Effector memory CD4-positive, alpha-beta T cell (primary cell): ENCODE results near the gene NLGN1.

Experiments
- DNase-seq, 3 donors: peaks; one replicate each; pipeline ENCODE4 v3.0.0-alpha.2; 2020
- H3K27ac ChIP-seq: 2 replicates; pipeline ENCODE4 v1.7.0; 2013; ENCODE audit warnings: mild to moderate bottlenecking, low read length, moderate library complexity; ENCODE audit not compliant: insufficient read depth, poor library complexity, severe bottlenecking
- H3K27me3 ChIP-seq: replicated peaks from 2 replicates; pipeline ENCODE4 v1.7.0; 2013; ENCODE audit warnings: mild to moderate bottlenecking, low read length; ENCODE audit not compliant: insufficient read depth, control insufficient read depth, poor library complexity, severe bottlenecking
- H3K36me3 ChIP-seq: 2 replicates; pipeline ENCODE4 v1.7.0; 2013; ENCODE audit warnings: mild to moderate bottlenecking, low read length, moderate library complexity; ENCODE audit not compliant: control insufficient read depth, insufficient read depth
- H3K4me1 ChIP-seq: 2 replicates; pipeline ENCODE4 v1.7.0; 2013; ENCODE audit warnings: low read length, mild to moderate bottlenecking; ENCODE audit not compliant: control insufficient read depth, insufficient read depth, poor library complexity, severe bottlenecking
- H3K4me3 ChIP-seq: 2 replicates; pipeline ENCODE4 v1.7.0; 2013; ENCODE audit warnings: low read length, low read depth, mild to moderate bottlenecking; ENCODE audit not compliant: insufficient read depth, poor library complexity, severe bottlenecking
- H3K9me3 ChIP-seq: 2 replicates; pipeline ENCODE4 v1.7.0; 2013; ENCODE audit warnings: mild to moderate bottlenecking, low read length, moderate library complexity; ENCODE audit not compliant: control insufficient read depth

NLGN1 gene

DNA sequence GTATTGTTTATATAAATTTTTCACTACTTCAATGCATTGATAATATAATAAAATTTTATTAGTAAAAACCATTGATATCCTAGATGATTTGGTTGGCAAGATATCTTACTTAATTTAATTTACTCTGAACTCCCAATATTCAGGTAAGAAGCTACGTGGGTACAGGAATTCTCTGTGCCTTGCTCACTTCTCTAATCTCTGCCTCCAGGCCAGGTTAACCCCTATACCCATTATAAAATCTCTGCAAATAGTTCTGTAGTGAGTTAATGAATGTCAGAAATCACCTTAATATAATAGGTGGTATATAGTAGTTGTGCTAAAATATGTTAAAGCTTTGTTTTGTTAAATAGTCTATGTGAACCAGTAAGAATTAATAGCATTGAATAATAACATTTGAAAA lies 465.2 kb downstream of the NLGN1 start:
- Histone ChIP-seq H3K27me3 (no peaks in the 10 kb centered on the region), H3K9me3 (no peaks in the 10 kb centered on the region)

DNA sequence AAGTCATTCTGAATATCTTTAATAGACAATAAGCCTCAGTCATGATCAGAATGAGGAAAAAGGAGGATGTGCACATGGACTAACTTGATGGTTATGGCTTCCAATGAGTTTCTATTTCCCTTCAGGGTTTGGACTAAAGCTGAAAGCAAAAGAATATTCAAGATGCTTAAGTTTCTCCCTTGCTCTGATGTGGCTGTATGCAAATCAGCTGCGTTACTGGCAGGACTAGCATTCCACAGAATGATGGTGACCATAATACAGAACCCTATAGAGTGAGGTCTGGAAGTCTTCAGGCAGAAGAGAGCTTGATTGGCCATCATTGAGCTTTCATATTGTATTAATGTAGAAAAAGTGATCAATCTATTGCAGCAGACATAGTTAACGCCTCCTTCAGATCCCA lies 466.0 kb downstream of the NLGN1 start:
- no peak overlapping the region for H3K4me3 ChIP-seq
- H3K27me3 ChIP-seq: no peaks in the 10 kb centered on the region
- no peaks in the 10 kb centered on the region for H3K36me3 ChIP-seq
- H3K9me3 ChIP-seq: no peaks in the 10 kb centered on the region
- no peak for DNase-seq
- no peaks in the 10 kb centered on the region for H3K4me1 ChIP-seq
- no peak overlapping the region for H3K27ac ChIP-seq

More for the DNA sequence above, 465.2 kb downstream of the NLGN1 start:
- no peak for DNase-seq
- no peak overlapping the region for H3K27ac ChIP-seq
- H3K4me3 ChIP-seq: no peak overlapping the region
- no peaks in the 10 kb centered on the region for H3K36me3 ChIP-seq
- H3K4me1 ChIP-seq: no peaks in the 10 kb centered on the region

DNA sequence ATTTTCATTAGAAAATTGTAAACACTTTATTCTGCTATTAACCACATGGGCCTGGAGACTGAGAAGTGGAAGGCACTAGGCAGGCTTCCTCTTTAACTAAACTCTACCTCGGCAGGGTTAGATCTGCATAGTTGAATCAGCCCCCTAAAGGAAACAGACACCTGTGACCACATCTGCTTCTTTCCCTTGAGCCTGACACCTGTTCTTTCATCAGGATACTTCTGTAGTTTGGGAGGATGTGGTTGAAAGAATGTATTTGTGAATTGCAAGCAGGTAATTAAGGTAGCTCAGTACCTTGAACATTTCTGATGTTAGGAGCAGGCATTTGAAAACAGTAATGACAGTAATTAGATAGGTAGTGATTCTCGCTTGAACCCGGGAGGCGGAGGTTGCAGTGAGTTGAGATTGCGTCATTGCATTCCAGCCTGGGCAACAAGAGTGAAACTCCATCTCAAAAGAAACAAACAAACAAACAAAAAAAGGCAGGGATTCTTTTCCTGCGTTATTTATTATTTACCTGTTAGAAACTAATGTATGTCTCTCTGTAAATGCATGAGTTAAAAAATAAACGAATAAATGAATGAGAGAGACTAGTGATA lies 468.5 kb downstream of the NLGN1 start:
- Histone ChIP-seq H3K27ac (no peak overlapping the region), H3K36me3 (no peaks in the 10 kb centered on the region), H3K27me3 (no peaks in the 10 kb centered on the region), H3K9me3 (no peaks in the 10 kb centered on the region), H3K4me3 (no peak overlapping the region), H3K4me1 (no peaks in the 10 kb centered on the region)
- no peak for DNase-seq

DNA sequence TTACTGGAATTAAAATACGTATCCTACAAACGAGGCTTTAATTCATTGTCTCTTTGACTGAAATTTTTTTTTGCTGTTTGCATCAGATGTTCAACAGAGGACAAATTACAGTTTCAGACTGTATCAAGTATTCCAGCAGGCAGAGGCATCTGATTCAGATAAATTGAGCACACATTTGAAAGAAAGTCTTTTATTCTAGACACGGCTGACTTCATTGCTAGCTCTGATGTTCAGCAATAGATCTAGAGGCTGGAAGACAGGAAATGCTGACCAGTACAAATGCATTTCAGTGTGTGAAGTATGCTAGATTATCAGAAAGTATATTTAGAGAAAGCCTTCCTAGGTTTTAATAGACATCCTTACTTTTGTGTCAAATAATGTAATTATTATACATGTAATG lies 472.2 kb downstream of the NLGN1 start:
- H3K27ac ChIP-seq: no peak overlapping the region
- H3K9me3 ChIP-seq: no peaks in the 10 kb centered on the region
- no peak for DNase-seq
- no peaks in the 10 kb centered on the region for H3K27me3 ChIP-seq
- H3K36me3 ChIP-seq: no peaks in the 10 kb centered on the region
- no peaks in the 10 kb centered on the region for H3K4me1 ChIP-seq
- no peak overlapping the region for H3K4me3 ChIP-seq

DNA sequence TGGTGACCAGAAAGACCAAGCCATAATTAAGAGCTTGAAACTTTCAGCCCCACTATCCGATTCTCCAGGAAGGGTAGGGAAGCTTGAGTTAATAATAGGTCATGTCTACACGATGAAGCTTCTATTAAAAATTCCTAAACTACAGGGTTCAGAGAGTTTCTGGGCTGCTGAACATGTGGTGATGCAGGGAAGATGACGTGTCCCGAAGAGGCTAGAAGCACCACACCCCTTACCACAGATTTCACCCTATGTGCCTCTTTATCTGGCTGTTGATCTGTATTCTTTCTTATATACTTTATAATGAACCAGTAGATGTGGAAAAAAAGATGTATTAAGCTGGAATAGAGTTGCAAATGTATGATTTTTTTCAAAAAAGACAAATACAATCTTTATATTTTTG lies 473.4 kb downstream of the NLGN1 start:
- Histone ChIP-seq H3K36me3 (no peaks in the 10 kb centered on the region), H3K4me1 (no peaks in the 10 kb centered on the region), H3K27ac (no peak overlapping the region), H3K9me3 (no peaks in the 10 kb centered on the region), H3K27me3 (no peaks in the 10 kb centered on the region), H3K4me3 (no peak overlapping the region)
- no peak for DNase-seq

DNA sequence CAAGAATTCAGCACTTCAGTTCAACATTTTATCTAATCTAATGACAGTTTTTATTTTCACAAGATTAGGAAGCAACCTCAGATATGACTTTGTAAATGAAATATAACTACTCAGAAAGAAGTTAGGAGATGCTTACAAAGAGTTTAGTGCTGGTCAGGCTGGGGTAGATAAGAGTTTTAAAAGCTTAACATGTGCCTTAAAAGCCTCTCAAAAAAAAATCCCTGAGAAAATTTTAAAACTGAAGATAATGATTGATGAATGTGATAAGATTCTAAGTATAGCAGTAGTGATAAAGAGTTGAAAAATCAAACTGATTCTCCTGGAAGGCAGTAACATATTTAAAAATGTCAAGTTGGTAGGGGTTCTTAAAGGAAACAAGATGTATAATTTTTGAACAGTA lies 478.2 kb downstream of the NLGN1 start:
- Histone ChIP-seq H3K36me3 (no peaks in the 10 kb centered on the region), H3K27ac (no peak overlapping the region), H3K4me3 (no peak overlapping the region), H3K27me3 (no peaks in the 10 kb centered on the region), H3K4me1 (no peaks in the 10 kb centered on the region), H3K9me3 (no peaks in the 10 kb centered on the region)
- no peak for DNase-seq

DNA sequence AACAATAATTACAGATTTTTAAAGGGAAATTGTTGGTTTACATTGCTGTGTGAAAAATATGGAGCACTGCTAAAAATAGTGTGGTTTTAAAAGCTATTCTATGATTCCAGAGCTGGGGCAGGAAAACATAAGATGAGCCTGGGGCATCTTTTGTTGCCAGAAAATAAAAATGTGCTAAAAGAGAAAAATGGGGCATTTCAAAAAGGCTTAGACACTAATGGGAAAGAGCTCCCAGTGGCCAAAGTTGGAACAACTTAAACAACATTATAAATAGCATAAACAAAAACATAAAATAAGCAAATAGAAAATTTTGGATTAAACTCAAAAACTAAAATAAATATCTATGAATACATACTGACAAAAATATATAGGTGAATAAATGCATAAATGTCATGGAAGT lies 478.9 kb downstream of the NLGN1 start:
- no peaks in the 10 kb centered on the region for H3K4me1 ChIP-seq
- H3K27ac ChIP-seq: no peak overlapping the region
- no peaks in the 10 kb centered on the region for H3K36me3 ChIP-seq
- no peak for DNase-seq
- no peaks in the 10 kb centered on the region for H3K9me3 ChIP-seq
- H3K27me3 ChIP-seq: no peaks in the 10 kb centered on the region
- H3K4me3 ChIP-seq: no peak overlapping the region

DNA sequence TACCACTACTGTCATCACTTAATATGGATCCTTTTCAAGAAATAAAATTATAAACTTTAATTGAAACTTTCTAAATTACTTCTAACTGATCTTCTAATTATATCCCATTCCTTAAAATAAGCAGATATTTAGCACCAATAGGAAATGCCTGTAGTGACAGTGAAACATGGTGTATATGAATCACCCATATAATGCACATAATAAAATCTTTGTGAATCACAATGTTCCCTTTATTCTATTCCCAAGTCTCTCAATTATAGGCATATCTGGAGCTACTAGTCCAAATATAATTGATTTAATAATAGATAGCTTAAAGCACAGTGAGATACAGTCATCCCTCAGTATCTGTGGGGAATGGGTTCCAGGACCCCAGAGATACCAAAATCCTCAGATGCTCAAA lies 490.3 kb downstream of the NLGN1 start:
- no peak for DNase-seq
- no peaks in the 10 kb centered on the region for H3K9me3 ChIP-seq
- H3K4me1 ChIP-seq: no peaks in the 10 kb centered on the region
- H3K27me3 ChIP-seq: no peaks in the 10 kb centered on the region
- no peak overlapping the region for H3K4me3 ChIP-seq
- H3K27ac ChIP-seq: no peak overlapping the region
- no peaks in the 10 kb centered on the region for H3K36me3 ChIP-seq

DNA sequence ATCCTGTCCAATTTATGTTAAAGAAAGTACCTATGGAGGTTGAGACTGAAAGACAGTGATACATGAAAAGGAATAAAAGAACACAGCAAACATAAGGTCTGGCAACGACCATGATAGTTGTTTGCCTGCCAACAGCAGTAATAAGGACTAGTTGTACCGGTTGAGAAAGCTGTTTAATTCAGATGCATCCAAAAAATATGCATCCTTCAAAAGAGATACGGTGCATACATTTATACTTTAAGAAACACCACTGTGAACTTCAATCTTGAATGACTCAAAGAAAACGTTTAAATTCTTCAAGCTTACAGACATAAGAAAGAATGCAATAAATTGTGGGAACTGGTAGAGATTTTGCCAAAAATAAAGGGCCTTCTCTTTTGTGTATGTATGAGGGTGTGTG lies 492.1 kb downstream of the NLGN1 start:
- no peak for DNase-seq
- Histone ChIP-seq H3K9me3 (no peaks in the 10 kb centered on the region), H3K4me3 (no peak overlapping the region), H3K27me3 (no peaks in the 10 kb centered on the region), H3K27ac (no peak overlapping the region), H3K36me3 (no peaks in the 10 kb centered on the region), H3K4me1 (no peaks in the 10 kb centered on the region)

DNA sequence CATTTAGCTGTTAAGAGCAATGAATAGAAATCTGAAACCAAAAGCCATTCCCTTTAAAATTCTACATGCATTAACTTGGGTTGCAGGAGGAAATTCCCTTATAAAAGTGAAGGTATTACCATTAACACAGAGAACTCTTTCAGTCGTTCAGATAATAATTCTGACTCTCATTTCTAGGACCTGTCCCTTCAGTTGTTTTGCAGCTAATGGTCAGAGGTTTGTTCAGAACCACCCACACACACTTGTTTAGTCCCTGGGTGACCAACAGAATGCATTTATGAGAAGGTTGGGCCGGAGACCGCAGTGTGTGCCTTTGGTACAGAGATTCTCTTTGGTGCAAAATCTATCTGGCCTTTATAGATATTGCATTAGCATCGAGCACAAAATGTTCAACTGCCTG lies 492.5 kb downstream of the NLGN1 start:
- Histone ChIP-seq H3K4me1 (no peaks in the 10 kb centered on the region), H3K36me3 (no peaks in the 10 kb centered on the region), H3K27me3 (no peaks in the 10 kb centered on the region), H3K4me3 (no peak overlapping the region), H3K27ac (no peak overlapping the region), H3K9me3 (no peaks in the 10 kb centered on the region)
- no peak for DNase-seq
